ENCODE results near the gene ATP9A. TPM values are rescaled to one million over a fixed set of nuclear protein-coding genes. Genes with fewer than 3 reads are reported as not detected.
A peak's percentile ranks its signal among the peaks of the same experiment; 100 is the strongest.
"Not testable (repeated sequence)": the region's sequence is repeated elsewhere in the genome, so short reads cannot be mapped to it uniquely, and the experiment has no call there.

The ATP9A gene
- total and polyA plus RNA-seq, 2 donors from 2014 or later = 7.1 to 40.2 TPM

GRCh38 chr20:51756653-51757052, 11.5 kb downstream of the ATP9A start:
- H3K4me1 ChIP-seq (ENCODE audit: control insufficient read depth in 2 of 3, insufficient read depth in 2 of 3, low read depth in 1 of 3, low read length in 3 of 3) = peaks cover 0 to 3% (median 0%) of the 10 kb centered on the region in 3 donors
- H3K27me3 ChIP-seq (ENCODE audit: control insufficient read depth, insufficient read depth, low read length) = no peaks in the 10 kb centered on the region
- TF ChIP-seq CTCF (IDR thresholded peaks at IDR 0.05; ENCODE audit: borderline replicate concordance, extremely low read depth, insufficient read depth) = no peak
- no peaks in the 10 kb centered on the region for H3K36me3 ChIP-seq (ENCODE audit: control insufficient read depth in 2 of 3, insufficient read depth in 3 of 3, low read length in 3 of 3)
- no peak overlapping the region for H3K27ac ChIP-seq (ENCODE audit: low read depth in 2 of 2, low read length in 2 of 2)
- FAIRE-seq (no peak), DNase-seq (peak in 1 of 5 donors; percentile 9)
- H3K4me3 ChIP-seq (ENCODE audit: low read length in 3 of 3) = no peak overlapping the region
- intact Hi-C loops (cut with DNase I) = no loop called here
- H3K9ac ChIP-seq (ENCODE audit: low read length in 3 of 3) = no peak overlapping the region
- H3K9me3 ChIP-seq (ENCODE audit: control insufficient read depth in 2 of 3, insufficient read depth in 1 of 3, low read length in 3 of 3) = no peaks in the 10 kb centered on the region

GRCh38 chr20:51753220-51753619, 15.0 kb downstream of the ATP9A start:
- FAIRE-seq; H3K36me3 ChIP-seq (ENCODE audit: control insufficient read depth in 2 of 3, insufficient read depth in 3 of 3, low read length in 3 of 3); H3K4me3 ChIP-seq (ENCODE audit: low read length in 3 of 3); intact Hi-C loops (cut with DNase I); H3K27ac ChIP-seq (ENCODE audit: low read depth in 2 of 2, low read length in 2 of 2); H3K27me3 ChIP-seq (ENCODE audit: control insufficient read depth, insufficient read depth, low read length); H3K9me3 ChIP-seq (ENCODE audit: control insufficient read depth in 2 of 3, insufficient read depth in 1 of 3, low read length in 3 of 3); DNase-seq; H3K9ac ChIP-seq (ENCODE audit: low read length in 3 of 3): not testable (repeated sequence)
- H3K4me1 ChIP-seq (ENCODE audit: control insufficient read depth in 2 of 3, insufficient read depth in 2 of 3, low read depth in 1 of 3, low read length in 3 of 3) = peaks cover 0 to 11% (median 4%) of the 10 kb centered on the region in 3 donors

- H3K4me3 ChIP-seq (ENCODE audit: low read length in 3 of 3) = no peak overlapping the region
- no peak overlapping the region for H3K9ac ChIP-seq (ENCODE audit: low read length in 3 of 3)
- DNase-seq (peak in 1 of 5 donors; percentile 67), FAIRE-seq (no peak)
- peak overlapping the region; percentile 51 to 72 for H3K27ac ChIP-seq (ENCODE audit: low read depth in 2 of 2, low read length in 2 of 2)
- H3K4me1 ChIP-seq (ENCODE audit: control insufficient read depth in 2 of 3, insufficient read depth in 2 of 3, low read depth in 1 of 3, low read length in 3 of 3) = peaks cover 0 to 11% (median 4%) of the 10 kb centered on the region in 3 donors
- H3K27me3 ChIP-seq (ENCODE audit: control insufficient read depth, insufficient read depth, low read length) = no peaks in the 10 kb centered on the region
- TF ChIP-seq CTCF (IDR thresholded peaks at IDR 0.05; ENCODE audit: borderline replicate concordance, extremely low read depth, insufficient read depth) = no peak
- no peaks in the 10 kb centered on the region for H3K36me3 ChIP-seq (ENCODE audit: control insufficient read depth in 2 of 3, insufficient read depth in 3 of 3, low read length in 3 of 3)
- intact Hi-C loops (cut with DNase I) = no loop called here
- no peaks in the 10 kb centered on the region for H3K9me3 ChIP-seq (ENCODE audit: control insufficient read depth in 2 of 3, insufficient read depth in 1 of 3, low read length in 3 of 3)
These were observed 15.7 kb downstream of the ATP9A start for GRCh38 chr20:51752343-51752951.

- H3K9me3 ChIP-seq (ENCODE audit: control insufficient read depth in 2 of 3, insufficient read depth in 1 of 3, low read length in 3 of 3) = no peaks in the 10 kb centered on the region
- DNase-seq = no peak
These were observed 17.3 kb downstream of the ATP9A start for GRCh38 chr20:51750770-51751388.

More at GRCh38 chr20:51750770-51751388, 17.3 kb downstream of the ATP9A start:
- H3K36me3 ChIP-seq (ENCODE audit: control insufficient read depth in 2 of 3, insufficient read depth in 3 of 3, low read length in 3 of 3) = no peaks in the 10 kb centered on the region
- peak overlapping the region in 1 of 3 donors; percentile 55 for H3K9ac ChIP-seq (ENCODE audit: low read length in 3 of 3)
- peaks cover 0 to 11% (median 4%) of the 10 kb centered on the region in 3 donors for H3K4me1 ChIP-seq (ENCODE audit: control insufficient read depth in 2 of 3, insufficient read depth in 2 of 3, low read depth in 1 of 3, low read length in 3 of 3)
- no peaks in the 10 kb centered on the region for H3K27me3 ChIP-seq (ENCODE audit: control insufficient read depth, insufficient read depth, low read length)
- peak overlapping the region; percentile 73 to 78 for H3K27ac ChIP-seq (ENCODE audit: low read depth in 2 of 2, low read length in 2 of 2)
- FAIRE-seq = no peak
- intact Hi-C loops (cut with DNase I) = no loop called here
- no peak for TF ChIP-seq CTCF (IDR thresholded peaks at IDR 0.05; ENCODE audit: borderline replicate concordance, extremely low read depth, insufficient read depth)
- H3K4me3 ChIP-seq (ENCODE audit: low read length in 3 of 3) = no peak overlapping the region

Data from kidney (tissue), 14 donors.